Activated T-helper 17 cell treated with anti-CD3 and anti-CD28 coated beads, Interleukin-2, amount 50 U/mL, for 72 hours (primary cell): Measurements from ENCODE around the gene HOXA6. TPM values are rescaled to one million over a fixed set of nuclear protein-coding genes. Genes with fewer than 3 reads are reported as not detected.

Source experiments
- ATAC-seq: fragments of 150-1000 bp; cut with Tn5 transposase; replicated peaks from 2 replicates; pipeline ENCODE4 v1.10.0; 2021; ENCODE audit warnings: mild to moderate bottlenecking, moderate library complexity
- H3K27ac Mint-ChIP-seq: one replicate; pipeline ENCODE4 v1.8.0; 2022; ENCODE audit warnings: mixed read lengths
- H3K27me3 Mint-ChIP-seq: one replicate; pipeline ENCODE4 v1.8.0; 2022; ENCODE audit warnings: mixed read lengths
- H3K36me3 Mint-ChIP-seq: one replicate; pipeline ENCODE4 v1.8.0; 2022; ENCODE audit warnings: low read depth, mild to moderate bottlenecking, mixed read lengths
- H3K4me1 Mint-ChIP-seq: one replicate; pipeline ENCODE4 v1.8.0; 2022; ENCODE audit warnings: mixed read lengths
- H3K4me3 Mint-ChIP-seq: one replicate; pipeline ENCODE4 v1.8.0; 2022; ENCODE audit warnings: mild to moderate bottlenecking, mixed read lengths
- H3K9me3 Mint-ChIP-seq: one replicate; pipeline ENCODE4 v1.8.0; 2022; ENCODE audit warnings: mixed read lengths
- total RNA-seq, 2 donors: library from RNA; stranded (reverse); gene quantifications; one replicate each; pipeline ENCODE4 v1.2.3, GENCODE V29; 2022

The HOXA6 gene
- total RNA-seq, 2 donors from 2014 or later = not detected

GRCh38 chr7:27138985-27139333, 8.6 kb downstream of the HOXA6 start:
- H3K4me3 Mint-ChIP-seq = no peak overlapping the region
- H3K27me3 Mint-ChIP-seq = peaks cover 33% of the 10 kb centered on the region
- H3K4me1 Mint-ChIP-seq = peaks cover 9% of the 10 kb centered on the region
- no peak overlapping the region for H3K27ac Mint-ChIP-seq
- H3K9me3 Mint-ChIP-seq = no peaks in the 10 kb centered on the region
- ATAC-seq = no peak
- H3K36me3 Mint-ChIP-seq = no peaks in the 10 kb centered on the region

- H3K27ac Mint-ChIP-seq = no peak overlapping the region
- no peaks in the 10 kb centered on the region for H3K9me3 Mint-ChIP-seq
- H3K4me1 Mint-ChIP-seq = peaks cover 11% of the 10 kb centered on the region
- no peak for ATAC-seq
- no peak overlapping the region for H3K4me3 Mint-ChIP-seq
- peaks cover 36% of the 10 kb centered on the region for H3K27me3 Mint-ChIP-seq
- H3K36me3 Mint-ChIP-seq = no peaks in the 10 kb centered on the region
Measured at GRCh38 chr7:27138472-27138871, 9.1 kb downstream of the HOXA6 start.

GRCh38 chr7:27137640-27138315, 9.8 kb downstream of the HOXA6 start:
- no peak for ATAC-seq
- peaks cover 41% of the 10 kb centered on the region for H3K27me3 Mint-ChIP-seq

GRCh38 chr7:27134392-27134791, 13.2 kb downstream of the HOXA6 start:
- Mint-ChIP-seq H3K36me3 (no peaks in the 10 kb centered on the region), H3K27ac (peak overlapping the region; percentile 26), H3K4me1 (peaks cover 11% of the 10 kb centered on the region), H3K4me3 (no peak overlapping the region), H3K27me3 (peaks cover 43% of the 10 kb centered on the region), H3K9me3 (no peaks in the 10 kb centered on the region)
- ATAC-seq = peak; percentile 79

More at GRCh38 chr7:27137640-27138315, 9.8 kb downstream of the HOXA6 start:
- no peak overlapping the region for H3K27ac Mint-ChIP-seq
- H3K36me3 Mint-ChIP-seq = no peaks in the 10 kb centered on the region
- H3K4me1 Mint-ChIP-seq = peaks cover 11% of the 10 kb centered on the region
- no peak overlapping the region for H3K4me3 Mint-ChIP-seq
- no peaks in the 10 kb centered on the region for H3K9me3 Mint-ChIP-seq

GRCh38 chr7:27133409-27134231, 14.0 kb downstream of the HOXA6 start:
- no peaks in the 10 kb centered on the region for H3K36me3 Mint-ChIP-seq
- peak overlapping the region; percentile 26 for H3K27ac Mint-ChIP-seq
- H3K9me3 Mint-ChIP-seq = no peaks in the 10 kb centered on the region
- peaks cover 11% of the 10 kb centered on the region for H3K4me1 Mint-ChIP-seq
- no peak for ATAC-seq
- H3K4me3 Mint-ChIP-seq = no peak overlapping the region
- peaks cover 51% of the 10 kb centered on the region for H3K27me3 Mint-ChIP-seq

GRCh38 chr7:27132978-27133377, 14.6 kb downstream of the HOXA6 start:
- Mint-ChIP-seq H3K36me3 (no peaks in the 10 kb centered on the region), H3K27me3 (peaks cover 52% of the 10 kb centered on the region), H3K27ac (no peak overlapping the region), H3K4me1 (peaks cover 11% of the 10 kb centered on the region), H3K4me3 (no peak overlapping the region), H3K9me3 (no peaks in the 10 kb centered on the region)
- ATAC-seq = no peak

- Mint-ChIP-seq H3K4me3 (peak overlapping the region; percentile 21), H3K36me3 (no peaks in the 10 kb centered on the region)
Measured at GRCh38 chr7:27132214-27132613, 15.4 kb downstream of the HOXA6 start.

GRCh38 chr7:27131390-27131819, 16.2 kb downstream of the HOXA6 start:
- H3K4me1 Mint-ChIP-seq = peaks cover 11% of the 10 kb centered on the region
- H3K36me3 Mint-ChIP-seq = no peaks in the 10 kb centered on the region
- H3K27ac Mint-ChIP-seq = no peak overlapping the region
- ATAC-seq = no peak
- no peaks in the 10 kb centered on the region for H3K9me3 Mint-ChIP-seq
- H3K27me3 Mint-ChIP-seq = peaks cover 57% of the 10 kb centered on the region
- H3K4me3 Mint-ChIP-seq = peak overlapping the region; percentile 57

More at GRCh38 chr7:27132214-27132613, 15.4 kb downstream of the HOXA6 start:
- H3K27me3 Mint-ChIP-seq = peaks cover 52% of the 10 kb centered on the region
- peaks cover 11% of the 10 kb centered on the region for H3K4me1 Mint-ChIP-seq
- H3K9me3 Mint-ChIP-seq = no peaks in the 10 kb centered on the region
- H3K27ac Mint-ChIP-seq = no peak overlapping the region
- ATAC-seq = no peak

- Mint-ChIP-seq H3K36me3 (no peaks in the 10 kb centered on the region), H3K4me1 (peaks cover 11% of the 10 kb centered on the region), H3K9me3 (no peaks in the 10 kb centered on the region), H3K4me3 (peak within 1 kb of the TSS; percentile 57), H3K27ac (no peak within 1 kb of the TSS), H3K27me3 (peaks cover 56% of the 10 kb centered on the region)
- ATAC-seq = peak; percentile 88
Measured at GRCh38 chr7:27130540-27131389, 16.8 kb downstream of the HOXA6 start, which contains the start of gene HOXA4. HOXA4 (minus strand) TSS chr7:27130757; CDS start chr7:27130733, 24 bp downstream.

GRCh38 chr7:27129729-27130539, 17.6 kb downstream of the HOXA6 start:
- no peak overlapping the region for H3K4me3 Mint-ChIP-seq
- H3K4me1 Mint-ChIP-seq = peaks cover 11% of the 10 kb centered on the region
- no peaks in the 10 kb centered on the region for H3K36me3 Mint-ChIP-seq
- H3K27ac Mint-ChIP-seq = no peak overlapping the region
- peak; percentile 24 for ATAC-seq
- peaks cover 57% of the 10 kb centered on the region for H3K27me3 Mint-ChIP-seq
- H3K9me3 Mint-ChIP-seq = no peaks in the 10 kb centered on the region

- peaks cover 3% of the 10 kb centered on the region for H3K4me1 Mint-ChIP-seq
- no peak for ATAC-seq
- H3K4me3 Mint-ChIP-seq = no peak overlapping the region
- H3K36me3 Mint-ChIP-seq = no peaks in the 10 kb centered on the region
- H3K27ac Mint-ChIP-seq = no peak overlapping the region
- H3K9me3 Mint-ChIP-seq = no peaks in the 10 kb centered on the region
- peaks cover 63% of the 10 kb centered on the region for H3K27me3 Mint-ChIP-seq
Measured at GRCh38 chr7:27128776-27129728, 18.5 kb downstream of the HOXA6 start.

GRCh38 chr7:27128034-27128433, 19.5 kb downstream of the HOXA6 start:
- Mint-ChIP-seq H3K36me3 (no peaks in the 10 kb centered on the region), H3K4me1 (no peaks in the 10 kb centered on the region), H3K4me3 (no peak overlapping the region), H3K27me3 (peaks cover 59% of the 10 kb centered on the region), H3K9me3 (no peaks in the 10 kb centered on the region), H3K27ac (no peak overlapping the region)
- no peak for ATAC-seq
